Amniotic epithelial cell (primary cell): ENCODE results near the gene LIMCH1.
"Not testable (repeated sequence)": the region's sequence is repeated elsewhere in the genome, so short reads cannot be mapped to it uniquely, and the experiment has no call there.

Source experiments
- DNase-seq: peaks from one replicate; pipeline ENCODE4 v3.0.0-alpha.2; 2010; ENCODE audit warnings: low read depth

LIMCH1 gene, protein sequence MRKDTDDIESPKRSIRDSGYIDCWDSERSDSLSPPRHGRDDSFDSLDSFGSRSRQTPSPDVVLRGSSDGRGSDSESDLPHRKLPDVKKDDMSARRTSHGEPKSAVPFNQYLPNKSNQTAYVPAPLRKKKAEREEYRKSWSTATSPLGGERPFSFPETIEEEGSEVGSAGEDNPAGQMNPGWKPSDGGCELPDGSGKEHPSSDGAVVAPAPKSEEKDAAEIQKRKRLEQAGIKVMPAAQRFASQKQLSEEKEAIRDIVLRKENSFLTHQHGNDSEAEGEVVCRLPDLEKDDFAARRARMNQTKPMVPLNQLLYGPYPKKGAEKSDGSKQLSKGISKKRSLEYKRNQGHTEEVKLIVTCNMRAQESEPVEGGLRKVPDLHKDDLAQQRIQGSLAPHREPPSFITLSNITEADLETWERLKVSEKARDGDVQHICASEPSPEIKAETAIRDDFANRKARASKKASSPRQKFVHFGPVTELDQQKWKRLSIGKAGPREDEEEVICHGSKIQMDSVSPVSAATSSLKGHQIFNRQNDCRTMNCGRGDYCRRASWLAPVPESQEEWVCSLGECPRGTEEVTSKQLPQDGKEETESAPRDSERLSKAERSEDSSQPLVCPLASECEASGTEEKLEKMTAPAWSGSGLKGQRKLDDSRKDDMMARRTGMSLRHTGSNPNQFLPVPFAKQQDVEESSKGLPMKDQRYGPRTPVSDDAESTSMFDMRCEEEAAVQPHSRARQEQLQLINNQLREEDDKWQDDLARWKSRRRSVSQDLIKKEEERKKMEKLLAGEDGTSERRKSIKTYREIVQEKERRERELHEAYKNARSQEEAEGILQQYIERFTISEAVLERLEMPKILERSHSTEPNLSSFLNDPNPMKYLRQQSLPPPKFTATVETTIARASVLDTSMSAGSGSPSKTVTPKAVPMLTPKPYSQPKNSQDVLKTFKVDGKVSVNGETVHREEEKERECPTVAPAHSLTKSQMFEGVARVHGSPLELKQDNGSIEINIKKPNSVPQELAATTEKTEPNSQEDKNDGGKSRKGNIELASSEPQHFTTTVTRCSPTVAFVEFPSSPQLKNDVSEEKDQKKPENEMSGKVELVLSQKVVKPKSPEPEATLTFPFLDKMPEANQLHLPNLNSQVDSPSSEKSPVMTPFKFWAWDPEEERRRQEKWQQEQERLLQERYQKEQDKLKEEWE (N-terminal part only)

GRCh38 chr4:41538017-41538733 lies at the start of gene LIMCH1:
LIMCH1 (plus strand) TSS chr4:41538157; CDS start chr4:41605996, 67,839 bp downstream.
- DNase-seq = peak; percentile 42

DNA sequence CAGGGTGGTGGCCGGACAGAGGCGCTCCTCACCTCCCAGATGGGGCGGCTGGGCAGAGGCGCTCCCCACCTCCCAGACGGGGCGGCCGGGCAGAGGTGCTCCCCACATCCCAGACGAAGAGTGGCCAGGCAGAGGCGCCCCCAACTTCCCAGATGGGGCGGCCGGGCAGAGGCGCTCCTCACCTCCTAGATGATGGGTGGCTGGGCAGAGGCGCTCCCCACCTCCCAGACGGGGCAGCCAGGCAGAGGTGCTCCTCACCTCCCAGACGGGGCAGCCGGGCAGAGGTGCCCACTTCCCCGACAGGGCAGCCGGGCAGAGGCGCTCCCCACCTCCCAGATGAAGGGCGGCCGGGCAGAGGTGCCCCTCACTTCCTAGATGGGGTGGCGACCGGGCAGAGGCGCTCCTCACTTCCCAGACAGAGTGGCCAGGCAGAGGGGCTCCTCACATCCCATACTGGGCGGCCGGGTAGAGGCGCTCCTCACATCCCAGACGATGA lies 46.8 kb upstream of the LIMCH1 start:
- not testable (repeated sequence) for DNase-seq

DNA sequence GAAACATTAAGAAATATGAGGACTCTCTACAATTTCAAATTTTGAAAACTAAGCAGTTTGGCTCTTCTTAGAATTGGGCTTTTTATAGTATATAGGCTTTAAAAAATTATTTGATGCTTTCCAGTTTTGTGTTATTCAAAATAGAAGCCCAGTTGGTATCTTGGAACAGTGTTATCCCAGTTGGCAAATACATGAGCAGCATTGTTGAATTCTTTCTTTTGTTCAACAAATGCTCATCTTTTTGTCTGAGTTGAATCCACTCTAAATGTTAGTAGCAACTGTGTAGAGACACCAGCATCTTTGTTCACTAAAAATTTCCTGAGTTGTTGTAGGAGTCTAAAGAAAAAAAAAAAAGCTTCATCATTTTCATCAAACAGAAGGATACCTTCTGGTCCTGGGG lies 41.0 kb upstream of the LIMCH1 start:
- DNase-seq = no peak

DNA sequence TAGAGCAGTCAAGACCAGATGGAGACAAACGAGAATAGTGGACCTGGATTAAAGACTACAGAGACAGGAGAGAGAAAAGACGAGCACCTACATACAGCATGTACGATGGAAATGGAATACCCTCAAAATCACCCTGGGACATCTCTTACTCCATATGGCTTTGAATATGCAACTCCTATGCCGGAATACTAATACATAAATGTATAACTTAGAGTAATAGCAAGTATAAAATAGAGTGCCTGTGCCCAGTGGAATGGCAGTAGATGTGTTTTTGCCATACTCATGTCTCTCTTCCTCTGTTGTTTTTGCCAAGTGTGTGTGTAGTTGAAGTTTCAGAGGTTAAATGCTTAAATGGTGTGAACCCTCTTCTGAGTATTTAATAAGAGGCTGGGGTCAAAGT lies 39.8 kb upstream of the LIMCH1 start:
- no peak for DNase-seq

DNA sequence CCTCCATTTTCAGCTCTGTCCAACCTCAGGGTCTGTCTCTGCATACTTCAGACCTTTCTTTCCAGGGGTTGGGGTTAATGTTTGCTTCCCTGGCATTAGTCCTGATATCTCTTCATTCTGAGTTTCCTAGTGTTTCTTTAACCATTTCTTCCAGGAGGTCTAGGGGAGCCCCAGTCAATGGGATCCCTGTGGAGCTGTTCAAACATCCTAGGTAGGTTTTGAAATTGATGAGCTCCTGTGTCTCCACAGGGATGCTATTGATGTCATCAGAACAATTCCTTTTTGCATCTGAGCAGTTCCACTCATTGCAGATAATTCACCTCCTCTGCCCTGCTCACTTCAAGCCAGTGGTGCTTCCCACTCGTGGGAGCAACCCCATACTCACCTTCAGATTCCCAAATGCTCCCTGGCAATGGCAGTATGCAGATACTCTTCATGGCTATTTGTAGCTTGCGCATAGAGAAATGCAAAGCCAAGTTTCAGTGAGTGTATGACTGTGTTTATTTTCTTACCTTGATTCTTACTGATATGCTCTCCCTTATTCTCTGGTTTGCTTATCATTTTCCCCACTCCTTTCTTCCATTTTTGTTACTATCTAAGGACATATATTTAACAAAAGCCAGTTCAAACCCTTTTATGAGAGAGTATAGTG lies 33.7 kb upstream of the LIMCH1 start:
- DNase-seq = no peak

DNA sequence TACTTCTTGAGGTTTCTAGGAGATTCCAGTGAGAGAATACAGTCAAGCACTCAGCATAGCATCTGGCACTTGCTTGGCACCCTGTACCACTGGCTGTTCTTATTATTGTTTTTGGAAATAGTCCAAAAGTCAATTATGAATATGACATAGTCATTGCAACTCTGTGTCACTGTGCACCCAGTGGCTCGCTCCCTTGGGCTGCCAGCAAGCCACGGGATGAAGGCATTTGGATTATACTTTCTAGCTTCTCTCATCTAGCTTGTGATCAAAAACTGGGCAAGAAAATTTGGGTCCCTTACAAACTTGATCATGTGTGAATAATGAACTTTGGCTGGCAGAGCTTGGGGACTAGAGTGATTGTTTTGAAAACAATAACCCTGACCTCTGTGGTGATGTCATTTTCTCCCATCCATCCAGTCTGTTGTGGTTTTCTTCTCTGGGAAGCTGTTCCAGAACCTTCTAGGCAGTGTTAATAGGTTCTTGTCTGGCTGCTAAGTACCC lies 32.7 kb upstream of the LIMCH1 start:
- DNase-seq = peak; percentile 55

GRCh38 chr4:41506130-41506529 lies 31.8 kb upstream of the LIMCH1 start:
- peak; percentile 86 for DNase-seq

DNA sequence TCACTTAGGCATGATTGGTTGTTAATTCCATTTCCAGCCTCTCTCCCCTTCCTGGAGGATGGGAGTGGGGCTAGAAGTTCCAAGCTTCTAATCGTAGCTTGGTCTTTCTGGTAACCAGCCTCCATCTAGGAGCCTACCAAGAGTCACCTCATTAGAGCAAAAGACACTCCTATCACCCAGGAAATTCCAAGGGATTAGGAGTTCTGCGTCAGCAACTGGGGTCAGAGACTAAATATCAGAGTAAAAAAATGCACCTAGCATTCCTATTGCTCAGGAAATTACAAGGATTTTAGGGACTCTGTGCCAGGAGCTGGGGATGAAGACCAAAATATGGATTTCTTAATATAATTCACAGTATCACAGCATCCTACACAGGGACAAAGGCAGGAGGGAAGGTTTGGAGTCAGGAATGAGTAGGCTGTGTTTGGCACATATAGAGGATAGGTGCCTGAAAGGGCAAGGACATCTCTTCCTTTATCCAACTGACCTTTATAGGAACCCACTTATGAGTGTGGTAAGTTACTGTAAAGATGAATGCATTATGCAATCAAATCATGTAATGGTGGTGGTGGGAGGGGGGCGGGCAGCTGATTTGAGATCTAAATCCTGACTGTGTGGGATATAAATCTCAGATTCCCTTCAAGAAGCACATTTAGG lies 30.5 kb upstream of the LIMCH1 start:
- DNase-seq = peak; percentile 90

DNA sequence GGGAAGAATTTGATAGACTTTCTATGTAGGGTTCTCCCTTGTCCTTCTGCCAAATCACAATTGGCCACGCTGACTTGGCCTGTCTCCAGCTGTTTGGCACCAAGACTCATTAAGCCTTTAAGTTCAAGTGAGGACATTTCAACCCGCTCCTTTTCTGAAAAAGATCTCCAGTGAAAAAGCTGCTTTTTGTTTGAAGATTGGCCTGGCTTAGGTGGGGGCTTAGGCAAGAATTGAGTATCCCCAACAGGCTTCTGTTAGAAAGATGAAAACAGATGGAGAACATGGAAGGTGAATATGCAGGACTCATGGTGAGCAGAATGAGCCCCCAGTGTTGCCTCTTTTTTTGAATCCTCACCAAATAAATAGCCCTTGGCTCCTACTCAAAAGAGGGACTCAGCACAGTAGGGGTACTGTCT lies 28.5 kb upstream of the LIMCH1 start:
- DNase-seq = no peak

- no peak for DNase-seq
Measured at GRCh38 chr4:41510179-41510578, 27.8 kb upstream of the LIMCH1 start.

GRCh38 chr4:41512136-41512535 lies 25.8 kb upstream of the LIMCH1 start:
- DNase-seq = no peak

- DNase-seq = no peak
Measured at GRCh38 chr4:41512596-41512995, 25.4 kb upstream of the LIMCH1 start.

- no peak for DNase-seq
Measured at GRCh38 chr4:41514169-41514568, 23.8 kb upstream of the LIMCH1 start.

DNA sequence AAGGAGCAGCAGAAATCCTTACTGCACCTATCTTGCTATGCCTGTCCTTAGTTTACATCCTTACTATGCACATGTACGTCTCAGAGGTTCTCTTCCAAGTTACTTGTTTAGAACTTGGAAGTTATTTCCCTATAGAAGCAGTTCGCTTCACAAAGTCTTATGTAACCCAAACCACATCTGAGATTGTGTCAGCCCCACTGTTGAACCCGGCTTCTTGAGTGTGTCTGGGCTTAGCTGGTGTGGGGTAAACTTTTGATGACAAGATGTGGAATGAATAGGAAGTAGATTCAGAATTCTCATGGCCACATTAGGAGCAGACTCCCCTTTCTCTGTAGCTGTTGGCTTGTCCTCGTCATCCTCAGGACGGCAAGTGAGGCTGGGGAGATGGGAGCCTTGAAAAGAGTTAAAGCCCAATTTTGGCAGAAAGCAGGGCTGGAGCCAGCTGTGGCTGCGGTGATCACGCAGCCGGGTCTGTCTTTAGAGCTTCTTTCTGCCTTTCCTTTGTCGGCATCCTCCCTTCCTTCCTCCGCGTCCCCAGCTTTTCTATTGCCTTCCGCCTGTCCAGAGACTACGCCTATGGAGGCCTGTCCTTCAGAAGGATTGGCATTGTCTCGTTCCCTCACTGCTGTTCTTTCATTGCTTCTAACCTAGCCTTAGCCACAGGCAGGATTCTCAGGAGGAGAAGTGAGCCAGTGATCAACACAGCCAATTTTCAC lies 23.0 kb upstream of the LIMCH1 start:
- DNase-seq = peak; percentile 28

GRCh38 chr4:41517121-41517520 lies 20.8 kb upstream of the LIMCH1 start:
- DNase-seq = no peak

- DNase-seq = no peak
Measured at GRCh38 chr4:41517747-41518146, 20.2 kb upstream of the LIMCH1 start.

GRCh38 chr4:41524425-41524824 lies 13.5 kb upstream of the LIMCH1 start:
- DNase-seq = no peak

- DNase-seq = peak; percentile 89
Measured at GRCh38 chr4:41525129-41525528, 12.8 kb upstream of the LIMCH1 start.

DNA sequence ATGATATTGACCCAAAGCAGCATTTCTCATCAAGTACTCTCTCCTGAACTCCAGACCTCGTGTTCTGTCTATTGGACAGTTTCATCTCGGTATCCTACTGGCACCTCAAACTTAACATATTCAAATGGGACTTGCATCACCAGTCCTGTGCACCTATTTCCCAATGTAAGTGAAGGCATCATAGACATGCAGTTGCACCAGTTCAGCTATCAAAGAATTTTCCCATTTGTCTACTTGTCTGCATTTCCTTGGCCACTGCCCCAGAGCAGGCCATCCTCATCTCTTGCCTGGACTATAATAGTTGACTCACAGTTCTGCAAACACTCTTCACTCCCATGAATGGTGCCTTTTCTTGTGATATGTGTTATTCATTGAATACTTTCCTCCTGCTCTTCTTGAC lies 11.3 kb upstream of the LIMCH1 start:
- peak; percentile 88 for DNase-seq
